HuH-7 (cell line): Measurements from ENCODE around the gene ATG2A.
A peak's percentile ranks its signal among the peaks of the same experiment; 100 is the strongest.

Experiments
- DNase-seq: peaks from one replicate; pipeline ENCODE4 v3.0.0; 2011; ENCODE audit warnings: low spot score

Gene ATG2A

DNA sequence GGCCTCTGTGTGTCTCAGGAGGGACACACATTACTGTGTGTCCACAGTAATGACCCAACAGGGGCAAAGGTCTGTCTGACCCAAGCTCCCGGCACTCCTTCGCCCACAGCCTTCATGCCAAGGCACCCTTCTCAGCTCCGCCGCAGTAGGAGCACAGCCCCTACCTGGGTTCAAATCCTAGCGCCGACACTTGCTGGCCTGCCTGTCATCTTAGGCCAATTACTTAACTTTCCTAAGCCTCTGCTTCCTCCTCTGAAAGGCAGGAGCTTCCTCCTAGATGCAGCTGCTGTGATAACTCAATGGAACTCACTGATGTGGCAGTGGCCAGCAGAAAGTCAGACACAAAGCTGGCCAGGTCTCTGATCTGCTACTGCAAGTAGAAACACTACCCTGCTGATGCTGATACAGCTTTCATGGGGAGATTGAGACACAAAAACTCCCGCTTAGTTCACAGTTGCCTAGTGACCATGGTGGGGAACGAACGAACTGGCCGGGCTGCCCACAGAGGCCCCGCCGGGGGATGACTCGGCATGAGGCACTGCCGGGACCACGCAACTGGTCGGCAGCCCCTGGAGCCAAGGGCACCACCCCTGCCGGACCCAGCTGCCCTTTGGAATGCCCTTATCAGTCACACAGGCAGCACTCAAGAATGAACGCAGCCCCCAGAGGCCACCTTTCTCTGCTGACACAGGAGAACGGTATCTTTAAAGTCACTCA lies 46.7 kb downstream of the ATG2A start:
- peak; percentile 60 for DNase-seq

DNA sequence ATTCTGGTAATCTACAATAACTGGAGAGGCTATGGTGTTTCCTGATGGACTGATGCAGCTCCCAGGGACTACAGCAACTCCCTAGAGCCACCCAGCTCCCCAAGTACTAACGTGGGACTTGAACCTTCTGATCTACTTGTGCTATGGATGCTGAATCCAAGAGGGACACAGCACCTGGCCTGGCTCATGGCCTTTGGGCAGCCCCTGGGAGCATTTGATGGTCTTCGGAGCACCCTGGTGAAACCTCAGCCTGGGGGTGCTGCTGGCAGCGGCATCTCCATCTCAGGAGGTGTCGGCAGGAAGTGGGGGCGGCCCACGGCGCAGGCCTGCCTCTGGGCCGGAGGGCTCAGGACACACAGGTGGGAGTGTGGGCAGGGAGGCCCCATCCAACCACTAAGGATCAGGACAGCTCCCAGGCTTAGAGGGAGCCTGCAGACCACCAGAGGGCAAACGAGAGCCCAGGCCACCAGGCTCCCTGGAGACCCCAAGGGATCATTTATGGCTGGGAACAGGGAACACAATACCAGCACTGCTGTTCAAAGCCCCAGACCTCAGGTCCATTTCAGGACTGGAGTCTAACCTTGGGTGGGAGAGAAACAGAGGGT lies 47.3 kb downstream of the ATG2A start:
- no peak for DNase-seq

DNA sequence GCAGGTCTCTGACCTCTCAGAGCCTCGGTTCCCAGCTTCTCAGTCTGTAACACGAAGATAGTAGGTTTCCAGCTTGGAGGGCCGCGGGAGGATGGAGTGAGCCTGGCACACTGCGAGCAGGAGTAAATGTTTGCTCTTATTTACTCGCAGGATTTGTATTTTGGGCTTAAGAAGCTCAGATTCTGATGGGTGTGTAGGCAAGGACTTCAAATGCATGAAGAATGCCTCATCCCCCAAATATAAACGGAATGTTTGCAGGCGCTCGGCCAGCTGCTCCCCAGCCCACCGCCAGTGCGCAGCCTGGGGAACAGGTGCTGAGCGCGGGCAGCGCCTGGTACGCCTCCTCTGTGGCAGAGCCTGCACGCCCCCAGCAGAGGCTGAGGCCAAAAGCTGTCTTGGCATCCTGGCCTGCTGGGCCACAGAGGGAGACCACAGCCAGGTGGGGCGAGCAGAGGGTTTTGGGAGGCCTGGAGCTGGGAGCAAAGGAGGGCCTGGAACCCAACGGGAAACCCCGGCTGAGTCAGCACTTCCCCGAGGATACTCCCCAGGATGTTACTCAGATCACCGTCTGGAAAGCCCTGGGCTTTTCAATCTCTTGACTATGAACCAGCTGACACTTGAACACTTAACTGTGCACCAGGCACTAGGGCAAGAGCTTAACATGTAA lies 48.0 kb downstream of the ATG2A start:
- no peak for DNase-seq

DNA sequence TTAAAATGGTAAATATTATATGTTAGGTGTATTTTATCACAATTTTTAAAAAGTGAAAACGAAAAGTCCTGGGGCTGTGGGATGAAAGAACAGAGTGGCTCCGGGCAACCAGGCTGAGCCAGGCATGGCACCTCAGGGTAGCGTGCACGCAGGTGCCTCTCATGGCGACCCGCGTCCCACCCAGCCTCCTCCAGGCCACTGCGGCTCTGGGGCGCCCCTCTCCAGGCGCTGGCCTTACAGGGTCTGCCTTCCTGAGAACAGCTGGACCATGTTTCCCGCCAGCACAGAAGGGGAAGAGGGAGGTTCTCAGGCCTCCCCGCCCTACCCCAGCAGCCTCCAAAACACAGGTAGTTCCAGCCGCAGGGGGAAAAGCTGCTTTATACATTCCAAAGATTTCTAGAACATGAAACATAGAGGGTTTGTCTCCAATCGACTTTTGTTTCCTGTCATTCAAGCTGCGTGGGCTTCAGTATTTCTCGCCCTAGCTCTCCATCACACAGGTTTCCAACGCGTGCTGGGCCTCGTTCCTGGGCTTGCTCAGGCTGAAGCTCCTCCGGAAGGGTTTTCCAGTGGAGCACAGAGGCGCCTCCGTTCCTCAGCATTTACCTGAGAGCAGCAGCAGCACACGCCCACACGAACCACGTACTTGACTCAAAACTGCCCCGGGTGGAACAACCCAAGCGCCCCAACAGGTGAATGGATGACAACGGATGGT lies 49.1 kb downstream of the ATG2A start:
- DNase-seq: no peak

DNA sequence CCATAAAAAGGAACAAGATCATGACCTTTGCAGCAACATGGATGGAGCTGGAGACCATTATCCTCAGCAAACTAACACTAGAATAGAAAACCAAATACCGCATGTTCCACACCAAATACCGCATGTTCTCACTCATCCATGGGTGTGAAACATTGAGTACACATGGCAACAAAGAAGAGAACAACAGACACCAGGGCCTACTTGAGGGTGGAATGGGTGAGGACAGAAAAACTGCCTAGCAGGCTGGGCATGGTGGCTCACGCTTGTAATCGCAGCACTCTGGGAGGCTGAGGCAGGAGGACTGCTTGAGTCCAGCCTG lies 50.9 kb downstream of the ATG2A start:
- no peak for DNase-seq

DNA sequence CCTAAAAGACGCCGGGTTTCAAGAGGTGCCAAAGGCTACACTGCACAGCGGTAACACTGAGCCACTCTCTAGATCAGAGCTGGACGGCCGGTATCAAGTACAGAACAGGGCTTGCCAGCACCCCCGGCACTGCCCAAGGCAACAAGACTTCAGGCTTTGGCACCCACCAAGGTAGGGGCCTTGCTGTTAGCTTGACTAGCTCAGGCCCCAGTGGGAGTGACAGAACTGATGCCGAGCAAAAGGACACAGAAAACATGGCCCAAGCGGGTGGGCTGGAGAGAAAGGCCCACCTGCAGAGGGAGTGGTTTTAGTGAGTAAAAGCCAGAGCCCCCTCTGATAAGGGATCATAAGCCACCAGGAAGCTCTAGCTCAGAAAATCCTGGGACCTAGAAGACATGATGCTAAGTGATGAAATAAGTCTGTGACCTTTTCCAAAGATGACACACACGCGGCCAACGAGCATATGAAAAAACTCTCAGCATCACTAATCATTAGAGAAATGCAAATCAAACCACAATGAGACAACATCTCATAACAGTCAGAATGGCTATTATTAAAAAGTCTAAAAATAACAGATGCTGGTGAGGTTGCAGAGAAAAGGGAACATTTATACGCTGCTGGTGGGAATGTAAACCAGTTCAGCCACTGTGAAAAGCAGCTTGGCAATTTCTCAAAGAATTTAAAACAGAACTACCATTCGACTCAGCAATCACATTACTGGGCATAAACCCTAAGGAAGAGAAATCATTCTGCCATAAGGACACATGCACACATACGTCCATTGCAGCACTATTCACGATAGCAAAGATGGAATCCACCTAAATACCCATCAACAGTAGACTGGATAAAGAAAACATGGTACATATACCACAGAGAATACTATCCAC lies 51.5 kb downstream of the ATG2A start:
- no peak for DNase-seq

DNA sequence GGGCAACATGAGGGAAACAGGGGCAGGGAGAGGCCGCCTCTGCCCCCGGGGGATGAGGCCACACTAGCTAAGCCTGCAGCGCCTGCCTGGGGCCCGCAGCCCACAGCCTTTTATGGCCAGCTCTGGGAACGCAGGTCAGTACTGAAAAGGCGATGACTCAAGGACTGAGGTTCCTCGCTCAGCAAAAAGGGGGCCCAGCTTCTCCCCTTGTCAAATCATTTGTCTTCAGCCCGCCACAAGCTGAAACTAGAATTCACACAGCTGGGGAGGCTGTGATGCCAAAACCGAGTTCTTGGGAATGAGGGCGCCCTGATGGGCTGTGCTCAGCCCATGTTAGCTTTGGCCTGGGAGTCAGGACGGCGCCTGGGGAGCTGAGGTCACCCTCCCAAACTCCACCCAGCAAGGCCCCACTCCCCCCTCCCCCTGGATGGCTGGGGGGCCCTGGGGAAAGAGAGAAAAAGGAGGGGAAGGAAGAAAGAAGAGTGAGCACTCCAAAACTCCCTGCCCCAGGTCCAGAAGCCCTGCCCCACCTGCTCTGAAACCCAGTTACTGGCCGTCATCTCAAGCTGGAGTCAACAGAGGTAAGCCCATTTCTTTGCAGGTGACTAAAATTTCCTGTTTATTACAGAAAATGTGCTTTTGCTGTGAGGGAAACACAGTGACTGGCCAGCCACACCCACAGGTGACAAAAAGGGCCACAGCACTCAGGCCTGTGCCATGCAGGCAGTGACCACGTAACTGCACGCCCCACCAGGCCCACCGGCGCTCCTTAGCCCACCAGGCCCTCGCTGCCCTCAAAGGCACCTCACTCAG lies 52.3 kb downstream of the ATG2A start:
- DNase-seq: no peak

DNA sequence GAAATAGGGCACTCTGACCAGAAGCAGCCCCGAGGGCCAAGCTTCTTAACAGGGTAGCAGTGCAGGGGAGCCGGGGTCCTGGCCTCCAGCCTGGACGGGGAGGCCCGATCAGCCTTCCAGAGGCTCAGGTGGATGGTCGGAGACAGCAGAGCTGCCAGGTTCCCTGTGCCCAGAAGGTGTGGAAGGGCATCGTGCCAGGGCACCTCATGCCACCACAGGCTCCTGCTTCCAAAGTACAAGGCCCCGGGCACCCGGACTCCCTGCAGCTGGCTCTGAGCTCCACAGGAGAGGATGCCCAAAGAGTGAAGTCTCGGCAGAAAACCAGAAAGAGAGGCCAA lies 52.9 kb downstream of the ATG2A start:
- no peak for DNase-seq

DNA sequence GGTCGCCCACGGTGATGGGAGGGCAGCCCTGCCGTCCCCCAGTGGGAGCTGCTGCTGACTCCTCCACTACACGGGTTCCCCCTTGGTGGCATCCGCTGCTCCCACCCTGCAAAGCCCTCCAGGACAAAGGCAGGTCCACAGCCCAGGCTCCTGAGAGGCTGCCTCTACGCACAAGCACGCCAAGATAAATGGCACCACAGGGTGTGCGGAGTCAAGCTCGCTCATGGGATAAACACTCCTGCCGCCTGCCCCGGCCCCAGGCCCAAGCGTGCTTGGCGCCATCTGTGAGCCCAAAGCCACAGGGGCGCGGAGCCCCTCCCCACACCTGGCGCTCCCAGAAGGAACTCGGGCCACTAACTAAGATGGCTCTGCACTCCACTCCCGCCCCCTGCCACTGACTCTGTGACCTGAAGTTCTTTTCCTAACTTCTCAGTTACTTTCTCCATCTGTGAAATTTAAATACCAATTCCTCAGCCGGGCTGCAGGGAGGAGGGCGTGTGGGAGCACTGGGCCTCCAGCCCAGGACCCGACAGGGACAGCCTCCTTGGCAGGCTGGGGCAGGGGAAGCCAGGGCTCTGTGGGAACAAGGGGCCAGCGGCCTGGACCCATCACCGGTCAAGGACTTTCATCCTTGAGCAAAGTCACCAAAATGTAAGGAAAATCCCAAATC lies 53.5 kb downstream of the ATG2A start:
- no peak for DNase-seq

DNA sequence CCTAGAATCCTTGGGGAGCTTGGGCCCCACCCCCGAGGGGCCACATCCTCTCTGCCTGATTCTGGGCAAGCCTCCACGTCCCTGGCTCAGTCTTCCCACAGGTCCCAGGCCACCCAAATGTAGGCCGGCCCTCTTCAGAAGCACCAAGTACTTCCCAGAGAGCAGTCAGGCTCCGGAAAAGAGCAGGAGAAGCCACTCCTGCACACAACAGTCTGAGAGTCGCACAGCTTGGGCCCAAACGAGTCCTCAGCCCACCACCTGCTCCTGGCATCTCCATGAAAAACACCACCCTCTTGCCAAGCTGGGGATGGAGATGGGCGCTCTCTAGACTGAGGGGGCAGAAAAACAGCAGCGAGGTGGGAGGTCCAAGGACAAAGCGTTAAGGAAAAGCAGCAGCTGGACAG lies 54.0 kb downstream of the ATG2A start:
- DNase-seq: no peak

DNA sequence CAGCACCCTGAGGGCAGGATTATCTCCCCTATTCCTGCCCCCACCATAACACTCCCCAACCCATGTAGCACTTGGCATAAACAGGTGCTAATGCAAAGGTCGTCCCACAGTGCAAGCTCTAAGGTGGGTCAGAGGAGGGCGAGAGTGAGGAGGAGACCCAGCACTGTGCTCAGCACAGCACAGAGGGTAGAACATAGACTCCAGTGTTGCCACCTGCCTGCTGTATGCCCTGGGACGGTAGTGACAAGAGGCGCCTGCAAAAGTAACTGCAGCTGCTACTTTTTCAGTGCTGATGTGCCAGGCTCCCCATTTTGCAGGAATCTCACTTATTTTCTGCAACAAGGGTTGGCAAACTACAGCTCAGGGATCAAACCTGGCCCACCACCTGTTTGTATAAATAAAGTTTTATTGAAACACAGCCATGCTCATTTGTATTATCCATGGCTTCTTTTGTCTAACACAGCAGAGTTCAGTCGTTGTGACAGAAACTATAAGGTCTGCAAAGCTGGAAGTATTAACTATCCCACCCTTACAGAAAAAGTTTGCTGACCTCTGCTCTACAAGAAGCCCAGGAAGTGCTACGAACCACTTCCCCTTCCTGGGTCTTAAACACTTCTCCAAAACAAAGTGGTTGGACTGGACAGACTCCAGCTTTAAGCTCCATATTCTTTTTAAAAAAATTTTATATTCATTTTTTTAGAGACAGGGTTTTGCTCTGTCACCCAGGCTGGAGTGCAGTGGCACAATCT lies 55.6 kb downstream of the ATG2A start:
- no peak for DNase-seq

DNA sequence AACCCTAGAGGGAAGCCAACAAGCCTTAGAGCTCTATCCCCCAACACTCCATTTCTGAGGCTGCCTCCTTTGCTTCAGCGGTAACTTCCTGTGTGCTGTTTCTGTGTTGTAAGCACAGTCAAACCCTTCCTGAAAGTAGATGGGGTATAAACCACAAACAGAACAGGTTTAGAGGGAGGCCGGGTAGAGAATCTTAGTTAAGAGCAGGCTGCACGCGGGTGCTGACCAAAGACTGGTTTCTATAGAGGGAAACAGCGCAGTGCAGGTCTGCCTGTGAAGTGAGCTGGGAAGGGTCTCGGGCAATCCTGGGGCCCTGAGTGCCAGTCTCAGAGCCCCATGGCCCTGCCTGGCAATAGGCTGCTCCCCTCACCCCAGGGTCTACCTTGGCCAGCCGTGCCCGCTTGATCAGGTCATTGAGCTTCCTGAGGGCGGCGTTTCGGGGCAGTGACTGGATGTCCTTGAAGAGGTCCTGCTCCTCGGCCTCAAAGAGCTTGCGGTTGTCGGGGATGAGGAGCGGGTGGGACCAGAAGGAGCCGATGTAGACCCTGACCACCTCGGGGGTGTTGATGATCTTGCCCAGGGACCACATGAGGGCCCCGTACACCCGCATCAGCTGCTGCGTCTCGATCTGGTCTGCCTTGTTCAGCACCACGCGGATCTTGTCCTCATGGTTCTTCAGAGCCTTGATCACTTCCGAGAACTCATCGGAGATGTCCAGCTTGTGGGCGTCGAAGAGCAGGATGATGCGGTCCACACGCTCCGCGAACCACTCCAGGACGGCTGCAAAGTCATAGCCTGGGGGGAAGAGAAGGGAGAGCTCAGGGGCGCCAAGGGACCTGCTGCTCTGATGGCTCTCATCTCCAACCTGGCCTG lies 57.2 kb downstream of the ATG2A start:
- DNase-seq: no peak

DNA sequence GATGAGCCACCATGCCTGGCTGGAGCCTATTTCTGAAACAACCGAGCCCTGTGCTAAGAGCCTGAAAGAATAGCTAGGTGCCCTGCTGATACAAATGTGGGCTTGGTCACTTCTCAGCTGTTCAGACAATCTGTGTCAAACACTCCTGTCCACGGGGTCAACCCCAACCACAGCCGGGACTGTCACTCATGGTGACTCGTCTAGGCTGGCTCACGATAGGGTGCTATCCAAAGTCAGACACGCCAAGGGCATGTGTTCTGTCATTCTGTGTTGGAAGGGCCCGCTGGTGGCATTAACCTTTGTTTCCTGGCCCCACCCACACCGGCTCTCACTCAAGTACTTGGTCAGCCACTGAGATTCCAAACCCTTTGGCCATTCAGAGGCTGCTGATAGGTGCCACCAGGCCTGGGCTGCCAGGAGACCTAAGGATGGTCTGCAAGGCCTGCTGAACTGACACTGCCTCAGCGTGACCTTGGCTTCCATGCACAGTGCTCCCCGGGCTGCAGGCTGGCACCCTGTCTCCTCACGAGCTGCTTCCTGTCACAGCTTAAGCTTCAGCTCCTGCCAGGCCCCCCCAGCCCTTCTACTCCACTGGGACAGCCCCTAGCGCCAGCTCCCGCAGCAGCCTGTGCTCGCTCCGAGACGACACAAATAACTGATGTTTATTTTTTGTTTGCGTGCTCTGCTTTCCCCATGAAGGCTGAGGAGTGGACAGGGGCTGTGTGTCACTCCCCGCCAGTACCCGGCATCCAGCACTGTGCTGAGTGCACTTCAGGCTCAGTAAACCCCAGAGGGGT lies 58.3 kb downstream of the ATG2A start:
- no peak for DNase-seq

DNA sequence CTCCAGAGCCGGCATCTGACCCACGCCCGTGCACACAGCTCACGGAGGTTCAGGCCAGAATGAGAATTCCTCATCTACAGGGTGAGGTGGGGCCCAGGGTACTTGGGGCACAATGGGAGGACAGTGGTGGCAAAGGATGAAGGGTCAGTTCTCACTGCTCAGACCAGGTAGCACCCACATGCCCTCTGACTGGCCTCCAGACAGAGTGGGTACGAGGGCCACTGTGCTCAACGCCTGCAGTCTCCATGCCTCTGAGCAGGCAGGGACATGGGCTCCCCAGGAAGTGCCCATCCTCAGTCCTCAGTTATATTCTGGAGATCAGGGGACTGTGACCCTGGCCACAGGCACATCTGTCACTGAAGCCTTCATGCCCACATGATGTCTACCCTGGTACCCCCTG lies 59.5 kb downstream of the ATG2A start:
- no peak for DNase-seq

DNA sequence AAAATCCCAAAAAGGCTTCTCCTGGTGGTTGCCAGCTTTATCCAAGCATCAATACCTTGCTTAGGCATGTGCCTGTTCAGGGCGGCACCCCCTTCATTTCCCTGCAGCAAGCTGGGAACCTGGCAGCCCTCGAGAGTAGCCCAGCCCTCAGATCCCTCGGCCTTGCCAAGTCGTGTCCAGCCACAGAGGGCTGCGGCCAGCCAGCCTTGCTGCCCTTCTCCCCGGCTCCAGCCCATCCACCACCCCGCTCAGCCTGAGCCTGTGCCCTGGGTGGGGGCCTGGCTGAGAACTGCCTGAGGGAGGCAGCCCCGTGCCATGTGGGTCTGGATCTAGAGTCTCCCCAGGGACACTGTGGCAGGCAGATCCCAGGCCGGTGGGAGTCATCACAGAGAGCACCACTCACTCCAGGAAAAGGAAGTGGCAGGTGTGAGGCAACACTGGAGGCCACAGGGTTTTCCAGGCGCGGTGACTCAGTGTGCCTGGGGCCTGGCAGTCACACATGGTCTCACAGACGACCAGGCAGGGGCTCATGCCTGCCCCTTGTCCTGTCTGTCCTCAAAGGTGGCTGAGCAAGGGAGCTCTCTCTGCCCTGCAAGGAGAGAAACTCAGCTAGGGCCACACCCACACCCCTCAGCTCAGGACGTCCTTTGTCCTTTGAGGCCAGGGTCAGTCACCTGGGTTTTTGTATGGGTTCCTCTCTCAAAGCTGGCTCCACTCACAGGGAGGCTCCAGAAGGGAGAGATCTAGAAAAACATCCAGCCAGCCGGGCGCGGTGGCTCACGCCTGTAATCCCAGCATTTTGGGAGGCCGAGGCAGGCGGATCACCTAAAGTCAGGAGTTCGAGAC lies 60.4 kb downstream of the ATG2A start:
- no peak for DNase-seq

DNA sequence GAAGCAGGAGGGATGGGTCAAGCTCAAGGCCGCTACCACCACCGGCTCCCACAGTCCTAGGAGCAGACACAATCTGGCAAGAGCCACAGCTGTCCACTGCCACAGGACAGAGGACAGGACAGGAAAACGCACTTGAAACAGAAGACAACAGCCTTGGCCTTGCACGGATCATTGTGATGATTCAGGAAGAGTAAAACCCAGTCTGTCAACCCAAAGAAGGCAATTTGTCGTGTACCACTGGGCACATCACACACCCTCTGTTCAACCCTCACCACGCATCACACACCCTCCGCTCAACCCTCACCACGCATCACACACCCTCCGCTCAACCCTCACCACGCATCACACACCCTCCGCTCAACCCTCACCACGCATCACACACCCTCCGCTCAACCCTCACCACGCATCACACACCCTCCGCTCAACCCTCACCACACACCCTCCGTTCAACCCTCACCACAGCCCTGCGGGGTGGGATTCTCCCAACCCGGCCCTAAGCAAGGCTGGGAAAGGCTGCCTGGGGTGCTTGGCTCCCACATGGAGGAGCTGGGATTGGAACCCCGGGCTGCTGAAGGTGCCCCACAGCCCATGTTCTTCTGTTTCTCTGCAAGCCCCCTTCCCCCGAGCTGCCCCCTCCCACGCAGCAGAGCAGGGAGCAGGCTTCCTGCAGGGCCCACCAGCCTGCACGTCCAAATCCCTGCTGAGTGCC lies 61.3 kb downstream of the ATG2A start:
- no peak for DNase-seq
